ENCODE results near the gene MTSS2.
"Not testable (repeated sequence)": the region's sequence is repeated elsewhere in the genome, so short reads cannot be mapped to it uniquely, and the experiment has no call there.

MTSS2 gene

GRCh38 chr16:70647441-70648359 lies 38.2 kb downstream of the MTSS2 start:
- no CpG with 5 or more reads among the region's 15 CpGs for WGBS (ENCODE audit: insufficient coverage, insufficient read length)
- H3K36me3 ChIP-seq (ENCODE audit: control insufficient read depth, insufficient read depth, low read length) = no peaks in the 10 kb centered on the region
- no peak overlapping the region for H3K4me3 ChIP-seq (ENCODE audit: low read length)
- no peaks in the 10 kb centered on the region for H3K4me1 ChIP-seq (ENCODE audit: control insufficient read depth, insufficient read depth, low read length)
- no peaks in the 10 kb centered on the region for H3K9me3 ChIP-seq (ENCODE audit: control insufficient read depth, insufficient read depth, low read length)
- no peak for DNase-seq (ENCODE audit: low read depth, low spot score)
- no peaks in the 10 kb centered on the region for H3K27me3 ChIP-seq (ENCODE audit: control insufficient read depth, insufficient read depth, low read length)
- no peak overlapping the region for H3K27ac ChIP-seq (ENCODE audit: low read length)

DNA sequence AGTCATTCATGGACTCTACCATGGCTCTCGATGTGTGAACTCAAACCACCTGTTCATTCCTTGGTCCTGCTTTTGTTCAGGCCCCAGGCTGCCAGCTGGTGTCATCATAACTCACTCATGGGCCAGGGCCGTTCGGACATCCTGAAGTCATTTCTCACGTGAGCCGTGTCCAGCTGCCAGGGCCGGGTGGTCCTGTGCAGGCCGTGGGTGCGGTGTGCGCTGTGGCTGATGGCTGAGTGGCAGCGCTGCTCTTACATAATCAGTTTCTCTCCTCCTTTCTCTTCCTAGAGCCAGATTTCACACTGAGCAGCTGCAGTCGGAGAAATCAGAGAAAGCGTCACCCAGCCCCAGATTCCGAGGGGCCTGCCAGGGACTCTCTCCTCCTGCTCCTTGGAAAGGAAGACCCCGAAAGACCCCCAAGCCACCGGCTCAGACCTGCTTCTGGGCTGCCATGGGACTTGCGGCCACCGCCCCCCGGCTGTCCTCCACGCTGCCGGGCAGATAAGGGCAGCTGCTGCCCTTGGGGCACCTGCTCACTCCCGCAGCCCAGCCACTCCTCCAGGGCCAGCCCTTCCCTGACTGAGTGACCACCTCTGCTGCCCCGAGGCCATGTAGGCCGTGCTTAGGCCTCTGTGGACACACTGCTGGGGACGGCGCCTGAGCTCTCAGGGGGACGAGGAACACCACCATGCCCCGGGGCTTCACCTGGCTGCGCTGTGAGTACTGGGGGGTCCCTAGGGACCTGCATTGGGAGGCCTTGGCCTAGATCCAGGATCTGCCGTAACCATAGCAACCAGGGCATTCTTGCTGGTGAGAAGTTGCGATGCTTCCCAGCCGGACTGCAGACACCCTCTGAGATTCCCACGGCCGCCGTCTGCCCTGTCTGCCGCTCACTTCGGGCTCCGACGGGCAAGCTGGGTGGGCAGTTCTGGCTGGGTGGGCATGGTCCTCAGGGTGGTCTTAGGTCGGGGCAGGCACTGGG lies 39.3 kb downstream of the MTSS2 start, which contains the start of gene IL34:
Gene IL34 (plus strand): TSS at position 300 of the 982 bp plus-strand sequence. CDS start 389 bp downstream, at position 689.
- Histone ChIP-seq H3K4me1 (ENCODE audit: control insufficient read depth, insufficient read depth, low read length) (no peaks in the 10 kb centered on the region), H3K36me3 (ENCODE audit: control insufficient read depth, insufficient read depth, low read length) (no peaks in the 10 kb centered on the region), H3K9me3 (ENCODE audit: control insufficient read depth, insufficient read depth, low read length) (no peaks in the 10 kb centered on the region), H3K4me3 (ENCODE audit: low read length) (no peak within 1 kb of the TSS), H3K27ac (ENCODE audit: low read length) (no peak within 1 kb of the TSS), H3K27me3 (ENCODE audit: control insufficient read depth, insufficient read depth, low read length) (no peaks in the 10 kb centered on the region)
- DNase-seq (ENCODE audit: low read depth, low spot score) = no peak
- WGBS (ENCODE audit: insufficient coverage, insufficient read length) = no CpG with 5 or more reads among the region's 39 CpGs

DNA sequence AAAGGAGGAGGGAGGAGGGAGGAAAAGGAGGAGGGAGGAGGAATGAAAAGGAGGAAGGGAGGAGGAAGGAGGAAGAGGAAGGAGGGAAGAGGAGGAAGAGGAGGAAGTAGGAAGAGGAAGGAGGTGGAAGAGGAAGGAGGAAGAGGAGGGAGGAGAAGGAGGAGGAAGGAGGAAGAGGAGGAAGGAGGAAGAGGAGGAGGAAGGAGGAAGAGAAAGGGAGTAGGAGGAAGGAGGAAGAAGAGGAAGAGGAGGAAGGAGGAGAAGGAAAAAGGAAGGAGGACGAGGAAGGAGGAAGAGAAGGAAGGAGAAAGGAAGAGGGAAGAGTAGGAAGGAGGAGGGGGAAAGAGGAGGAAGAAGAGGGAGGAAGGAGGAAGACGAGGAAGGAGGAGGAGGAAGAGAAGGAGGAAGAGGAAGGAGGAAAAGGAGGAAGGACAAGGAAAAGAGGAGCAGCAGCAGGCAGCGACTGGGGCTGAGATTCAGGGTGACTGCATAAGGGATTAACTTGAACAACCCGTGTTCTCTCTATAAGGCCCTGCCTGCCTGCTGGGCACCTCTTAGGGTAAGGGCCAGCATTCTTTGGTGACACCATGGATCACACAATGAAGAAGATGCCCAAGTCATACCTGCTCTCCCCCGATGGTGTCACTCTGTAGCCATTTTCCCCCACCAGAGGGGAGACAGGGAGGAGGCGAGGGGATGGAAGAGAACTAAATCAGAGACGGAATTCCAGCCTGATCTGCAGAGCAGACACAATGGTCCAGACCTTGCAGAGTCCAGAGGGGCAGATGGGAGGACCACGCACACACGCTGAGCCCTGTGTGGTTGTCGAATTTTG lies 40.9 kb downstream of the MTSS2 start:
- H3K4me3 ChIP-seq (ENCODE audit: low read length) = no peak overlapping the region
- H3K27ac ChIP-seq (ENCODE audit: low read length) = no peak overlapping the region
- no peaks in the 10 kb centered on the region for H3K9me3 ChIP-seq (ENCODE audit: control insufficient read depth, insufficient read depth, low read length)
- H3K27me3 ChIP-seq (ENCODE audit: control insufficient read depth, insufficient read depth, low read length) = no peaks in the 10 kb centered on the region
- DNase-seq (ENCODE audit: low read depth, low spot score) = no peak
- no peaks in the 10 kb centered on the region for H3K36me3 ChIP-seq (ENCODE audit: control insufficient read depth, insufficient read depth, low read length)
- H3K4me1 ChIP-seq (ENCODE audit: control insufficient read depth, insufficient read depth, low read length) = no peaks in the 10 kb centered on the region
- WGBS (ENCODE audit: insufficient coverage, insufficient read length) = no CpG with 5 or more reads among the region's 10 CpGs

DNA sequence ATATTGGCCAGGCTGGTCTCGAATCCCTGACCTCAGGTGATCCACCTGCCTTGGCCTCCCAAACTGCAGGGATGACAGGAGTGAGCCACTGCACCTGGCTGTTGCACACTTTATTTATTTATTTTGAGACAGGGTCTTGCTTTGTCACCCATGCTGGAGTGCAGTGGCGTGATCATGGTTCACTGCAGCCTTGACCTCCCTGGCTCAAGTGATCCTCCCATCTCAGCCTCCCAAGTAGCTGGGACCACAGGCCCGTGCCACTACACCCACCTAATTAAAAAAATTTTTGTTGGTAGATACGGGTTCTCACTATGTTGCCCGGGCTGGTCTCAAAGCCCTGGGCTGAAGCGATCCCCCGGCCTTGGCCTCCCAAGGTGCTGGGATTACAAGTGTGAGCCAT lies 42.6 kb downstream of the MTSS2 start:
- DNase-seq (ENCODE audit: low read depth, low spot score) = not testable (repeated sequence)

DNA sequence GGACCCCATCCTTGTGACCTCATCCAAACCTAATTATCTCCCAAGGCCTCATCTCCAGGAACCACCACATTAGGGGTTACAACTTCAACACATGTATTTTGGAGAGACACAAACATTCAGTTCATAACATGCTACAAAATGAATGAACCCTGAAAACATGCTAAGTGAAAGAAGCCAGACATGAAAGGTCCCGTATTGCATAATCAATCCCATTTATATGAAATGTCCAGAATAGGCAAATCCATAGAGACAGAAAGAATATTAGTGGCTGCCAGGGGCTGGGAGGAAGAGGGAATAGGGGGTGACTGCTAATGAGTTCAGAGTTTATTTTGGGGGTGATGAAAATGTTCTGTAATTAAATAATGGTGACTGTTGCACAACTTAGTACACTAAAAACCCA lies 43.2 kb downstream of the MTSS2 start:
- Histone ChIP-seq H3K36me3 (ENCODE audit: control insufficient read depth, insufficient read depth, low read length) (no peaks in the 10 kb centered on the region), H3K4me1 (ENCODE audit: control insufficient read depth, insufficient read depth, low read length) (no peaks in the 10 kb centered on the region), H3K4me3 (ENCODE audit: low read length) (no peak overlapping the region), H3K27me3 (ENCODE audit: control insufficient read depth, insufficient read depth, low read length) (no peaks in the 10 kb centered on the region), H3K27ac (ENCODE audit: low read length) (no peak overlapping the region), H3K9me3 (ENCODE audit: control insufficient read depth, insufficient read depth, low read length) (no peaks in the 10 kb centered on the region)
- DNase-seq (ENCODE audit: low read depth, low spot score) = no peak
- WGBS (ENCODE audit: insufficient coverage, insufficient read length) = no CpG with 5 or more reads among the region's 1 CpG

More for the DNA sequence above, 42.6 kb downstream of the MTSS2 start:
- not testable (repeated sequence) for H3K4me1 ChIP-seq (ENCODE audit: control insufficient read depth, insufficient read depth, low read length); H3K27ac ChIP-seq (ENCODE audit: low read length); H3K36me3 ChIP-seq (ENCODE audit: control insufficient read depth, insufficient read depth, low read length); H3K27me3 ChIP-seq (ENCODE audit: control insufficient read depth, insufficient read depth, low read length); H3K9me3 ChIP-seq (ENCODE audit: control insufficient read depth, insufficient read depth, low read length); H3K4me3 ChIP-seq (ENCODE audit: low read length)
- no CpG with 5 or more reads among the region's 7 CpGs for WGBS (ENCODE audit: insufficient coverage, insufficient read length)

- no peaks in the 10 kb centered on the region for H3K36me3 ChIP-seq (ENCODE audit: control insufficient read depth, insufficient read depth, low read length)
- H3K27ac ChIP-seq (ENCODE audit: low read length) = no peak overlapping the region
- no peaks in the 10 kb centered on the region for H3K9me3 ChIP-seq (ENCODE audit: control insufficient read depth, insufficient read depth, low read length)
- H3K4me1 ChIP-seq (ENCODE audit: control insufficient read depth, insufficient read depth, low read length) = no peaks in the 10 kb centered on the region
- no peak for DNase-seq (ENCODE audit: low read depth, low spot score)
- no CpG with 5 or more reads among the region's 18 CpGs for WGBS (ENCODE audit: insufficient coverage, insufficient read length)
- H3K4me3 ChIP-seq (ENCODE audit: low read length) = no peak overlapping the region
- H3K27me3 ChIP-seq (ENCODE audit: control insufficient read depth, insufficient read depth, low read length) = no peaks in the 10 kb centered on the region
Observed at GRCh38 chr16:70638814-70639792, 46.8 kb downstream of the MTSS2 start.
